Panc1 (cell line): ENCODE results near the gene TSKU. TPM values are rescaled to one million over a fixed set of nuclear protein-coding genes. Genes with fewer than 3 reads are reported as not detected.

Source experiments
- ATAC-seq: fragments of 200-7000 bp; cut with Tn5 transposase; 2 replicates; pipeline ENCODE4 v1.9.1; 2020; ENCODE audit warnings: mild to moderate bottlenecking, moderate library complexity
- BruUV-seq: library from RNA; stranded (reverse); fragments of 400-500 nt; replicated peaks from 2 replicates; lab custom pipeline; 2021; lab: Mats Ljungman, UMichigan
- CTCF ChIA-PET: fragments of 300-600 bp; sonication (Branson Sonifier 250); formaldehyde crosslinking; loops from one replicate; lab custom pipeline; 2022; ENCODE audit warnings: antibody characterized with exemption; lab: Charles Lee
- POLR2A ChIA-PET: fragments of 300-600 bp; sonication (Branson Sonifier 250); formaldehyde crosslinking; loops from one replicate; lab custom pipeline; 2022; ENCODE audit warnings: antibody characterized with exemption; lab: Charles Lee
- DNase-seq: peaks from one replicate; pipeline ENCODE4 v3.0.0-alpha.2; 2010; ENCODE audit warnings: low read depth, low spot score
- H3K27ac ChIP-seq: 2 replicates; pipeline ENCODE4 v1.5.1; 2011; ENCODE audit warnings: mild to moderate bottlenecking, low read length, inconsistent platforms
- H3K27me3 ChIP-seq: fragments of 200-500 bp; sonication (Bioruptor generic); 2 replicates; pipeline ENCODE4 v1.6.0; 2014; ENCODE audit warnings: low read length, inconsistent platforms; ENCODE audit not compliant: control insufficient read depth, insufficient read depth
- H3K36me3 ChIP-seq: fragments of 200-500 bp; sonication (Bioruptor generic); 2 replicates; pipeline ENCODE4 v1.5.1; 2014; ENCODE audit warnings: inconsistent platforms, mild to moderate bottlenecking, low read length, moderate library complexity; ENCODE audit not compliant: control insufficient read depth, insufficient read depth
- H3K4me1 ChIP-seq: 2 replicates; pipeline ENCODE4 v1.5.1; 2011; ENCODE audit warnings: inconsistent platforms, mild to moderate bottlenecking, low read length, moderate library complexity; ENCODE audit not compliant: control insufficient read depth, insufficient read depth
- H3K4me3 ChIP-seq, 2 experiments: 2 replicates each; pipeline ENCODE4 v1.5.1; 2011 to 2012; ENCODE audit warnings: low read depth in 2 of 2, low read length in 2 of 2, mild to moderate bottlenecking in 2 of 2, inconsistent platforms in 1 of 2, moderate library complexity in 1 of 2
- H3K9me3 ChIP-seq: fragments of 200-500 bp; sonication (Bioruptor generic); 2 replicates; pipeline ENCODE4 v1.5.1; 2014; ENCODE audit warnings: low read depth, mild to moderate bottlenecking, inconsistent platforms, low read length, moderate library complexity; ENCODE audit not compliant: control insufficient read depth, insufficient read depth
- POLR2AphosphoS5 ChIP-seq: IDR thresholded peaks from 2 replicates; pipeline ENCODE4 v1.6.1; 2012; ENCODE audit warnings: mild to moderate bottlenecking, low read depth, low read length, moderate library complexity
- SIN3A ChIP-seq: IDR thresholded peaks from 2 replicates; pipeline ENCODE4 v1.6.1; 2012; ENCODE audit warnings: low read depth, mild to moderate bottlenecking, low read length, moderate library complexity, borderline replicate concordance; ENCODE audit not compliant: insufficient read depth
- TCF7L2 ChIP-seq: IDR thresholded peaks from 2 replicates; pipeline ENCODE4 v1.6.1; 2011; ENCODE audit warnings: mild to moderate bottlenecking, low read depth, low read length, inconsistent platforms
- in situ Hi-C: cut with HindIII; loops from 2 replicates; pipeline ENCODE4 v1.10.0; 2016; ENCODE audit warnings: low sequenced_read_pairs, low pct_unique_long_range_greater_than_20kb
- intact Hi-C: fragments of 100-400 bp; cut with micrococcal nuclease; formaldehyde crosslinking; loops from one replicate; pipeline ENCODE4 v1.10.0; 2022; ENCODE audit not compliant: unreplicated experiment
- total RNA-seq: library from RNA; stranded (reverse); gene quantifications from one replicate; pipeline ENCODE4 v1.2.1, GENCODE V29; 2021; ENCODE audit not compliant: unreplicated experiment
- TF ChIP-seq, protein P1 (sequence below), 2 experiments: IDR thresholded peaks; 2 replicates each; pipeline ENCODE4 v1.6.1; 2011 to 2012; ENCODE audit warnings: low read depth in 2 of 2, control low read depth in 1 of 2, low read length in 1 of 2, mild to moderate bottlenecking in 1 of 2, moderate library complexity in 1 of 2; ENCODE audit not compliant: insufficient read depth in 1 of 2
- TF ChIP-seq, protein P2 (sequence below): fragments of 450-650 bp; IDR thresholded peaks from 2 replicates; pipeline ENCODE4 v1.5.1; 2017; ENCODE audit warnings: mild to moderate bottlenecking

Gene TSKU
- total RNA-seq, 1 experiment from 2014 or later = 31.4 TPM

DNA sequence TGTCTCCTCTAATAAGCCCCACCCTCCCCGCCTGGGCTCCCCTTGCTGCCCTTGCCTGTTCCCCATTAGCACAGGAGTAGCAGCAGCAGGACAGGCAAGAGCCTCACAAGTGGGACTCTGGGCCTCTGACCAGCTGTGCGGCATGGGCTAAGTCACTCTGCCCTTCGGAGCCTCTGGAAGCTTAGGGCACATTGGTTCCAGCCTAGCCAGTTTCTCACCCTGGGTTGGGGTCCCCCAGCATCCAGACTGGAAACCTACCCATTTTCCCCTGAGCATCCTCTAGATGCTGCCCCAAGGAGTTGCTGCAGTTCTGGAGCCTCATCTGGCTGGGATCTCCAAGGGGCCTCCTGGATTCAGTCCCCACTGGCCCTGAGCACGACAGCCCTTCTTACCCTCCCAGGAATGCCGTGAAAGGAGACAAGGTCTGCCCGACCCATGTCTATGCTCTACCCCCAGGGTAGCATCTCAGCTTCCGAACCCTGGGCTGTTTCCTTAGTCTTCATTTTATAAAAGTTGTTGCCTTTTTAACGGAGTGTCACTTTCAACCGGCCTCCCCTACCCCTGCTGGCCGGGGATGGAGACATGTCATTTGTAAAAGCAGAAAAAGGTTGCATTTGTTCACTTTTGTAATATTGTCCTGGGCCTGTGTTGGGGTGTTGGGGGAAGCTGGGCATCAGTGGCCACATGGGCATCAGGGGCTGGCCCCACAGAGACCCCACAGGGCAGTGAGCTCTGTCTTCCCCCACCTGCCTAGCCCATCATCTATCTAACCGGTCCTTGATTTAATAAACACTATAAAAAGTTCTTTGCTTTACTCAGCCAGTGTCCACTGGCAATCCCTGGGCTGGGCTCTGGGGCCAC is 14.4 kb downstream of the TSKU start:
- Histone ChIP-seq H3K27ac (no peak overlapping the region), H3K27me3 (no peaks in the 10 kb centered on the region), H3K4me1 (peaks cover 6% of the 10 kb centered on the region), H3K36me3 (no peaks in the 10 kb centered on the region; the same call in 1 of the 2 replicates), H3K4me3 (no peak overlapping the region), H3K9me3 (no peaks in the 10 kb centered on the region)
- no peak for DNase-seq
- POLR2A ChIA-PET = no interaction called here
- intact Hi-C loops = loop anchor here (1.0 kb wide), 1 partner anchor 63 kb away; no protein-coding TSS in a partner anchor
- TF ChIP-seq, protein P1, sequence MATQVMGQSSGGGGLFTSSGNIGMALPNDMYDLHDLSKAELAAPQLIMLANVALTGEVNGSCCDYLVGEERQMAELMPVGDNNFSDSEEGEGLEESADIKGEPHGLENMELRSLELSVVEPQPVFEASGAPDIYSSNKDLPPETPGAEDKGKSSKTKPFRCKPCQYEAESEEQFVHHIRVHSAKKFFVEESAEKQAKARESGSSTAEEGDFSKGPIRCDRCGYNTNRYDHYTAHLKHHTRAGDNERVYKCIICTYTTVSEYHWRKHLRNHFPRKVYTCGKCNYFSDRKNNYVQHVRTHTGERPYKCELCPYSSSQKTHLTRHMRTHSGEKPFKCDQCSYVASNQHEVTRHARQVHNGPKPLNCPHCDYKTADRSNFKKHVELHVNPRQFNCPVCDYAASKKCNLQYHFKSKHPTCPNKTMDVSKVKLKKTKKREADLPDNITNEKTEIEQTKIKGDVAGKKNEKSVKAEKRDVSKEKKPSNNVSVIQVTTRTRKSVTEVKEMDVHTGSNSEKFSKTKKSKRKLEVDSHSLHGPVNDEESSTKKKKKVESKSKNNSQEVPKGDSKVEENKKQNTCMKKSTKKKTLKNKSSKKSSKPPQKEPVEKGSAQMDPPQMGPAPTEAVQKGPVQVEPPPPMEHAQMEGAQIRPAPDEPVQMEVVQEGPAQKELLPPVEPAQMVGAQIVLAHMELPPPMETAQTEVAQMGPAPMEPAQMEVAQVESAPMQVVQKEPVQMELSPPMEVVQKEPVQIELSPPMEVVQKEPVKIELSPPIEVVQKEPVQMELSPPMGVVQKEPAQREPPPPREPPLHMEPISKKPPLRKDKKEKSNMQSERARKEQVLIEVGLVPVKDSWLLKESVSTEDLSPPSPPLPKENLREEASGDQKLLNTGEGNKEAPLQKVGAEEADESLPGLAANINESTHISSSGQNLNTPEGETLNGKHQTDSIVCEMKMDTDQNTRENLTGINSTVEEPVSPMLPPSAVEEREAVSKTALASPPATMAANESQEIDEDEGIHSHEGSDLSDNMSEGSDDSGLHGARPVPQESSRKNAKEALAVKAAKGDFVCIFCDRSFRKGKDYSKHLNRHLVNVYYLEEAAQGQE (IDR thresholded peaks at IDR 0.05; ENCODE audit: insufficient read depth in 1 of 2, low read depth in 2 of 2, low read length in 1 of 2) = no peak
- TF ChIP-seq, protein P2, sequence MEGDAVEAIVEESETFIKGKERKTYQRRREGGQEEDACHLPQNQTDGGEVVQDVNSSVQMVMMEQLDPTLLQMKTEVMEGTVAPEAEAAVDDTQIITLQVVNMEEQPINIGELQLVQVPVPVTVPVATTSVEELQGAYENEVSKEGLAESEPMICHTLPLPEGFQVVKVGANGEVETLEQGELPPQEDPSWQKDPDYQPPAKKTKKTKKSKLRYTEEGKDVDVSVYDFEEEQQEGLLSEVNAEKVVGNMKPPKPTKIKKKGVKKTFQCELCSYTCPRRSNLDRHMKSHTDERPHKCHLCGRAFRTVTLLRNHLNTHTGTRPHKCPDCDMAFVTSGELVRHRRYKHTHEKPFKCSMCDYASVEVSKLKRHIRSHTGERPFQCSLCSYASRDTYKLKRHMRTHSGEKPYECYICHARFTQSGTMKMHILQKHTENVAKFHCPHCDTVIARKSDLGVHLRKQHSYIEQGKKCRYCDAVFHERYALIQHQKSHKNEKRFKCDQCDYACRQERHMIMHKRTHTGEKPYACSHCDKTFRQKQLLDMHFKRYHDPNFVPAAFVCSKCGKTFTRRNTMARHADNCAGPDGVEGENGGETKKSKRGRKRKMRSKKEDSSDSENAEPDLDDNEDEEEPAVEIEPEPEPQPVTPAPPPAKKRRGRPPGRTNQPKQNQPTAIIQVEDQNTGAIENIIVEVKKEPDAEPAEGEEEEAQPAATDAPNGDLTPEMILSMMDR = no peak
- TF ChIP-seq POLR2AphosphoS5 (no peak), TCF7L2 (no peak), SIN3A (no peak)
- in situ Hi-C loops = no loop called here
- CTCF ChIA-PET = interaction anchor here (0.6 to 3.7 kb wide), 6 partner anchors 16 to 250 kb away, joined by 3 to 43 read pairs (median 6); no protein-coding TSS in a partner anchor
- no TSS peak for BruUV-seq
- no peak for ATAC-seq

DNA sequence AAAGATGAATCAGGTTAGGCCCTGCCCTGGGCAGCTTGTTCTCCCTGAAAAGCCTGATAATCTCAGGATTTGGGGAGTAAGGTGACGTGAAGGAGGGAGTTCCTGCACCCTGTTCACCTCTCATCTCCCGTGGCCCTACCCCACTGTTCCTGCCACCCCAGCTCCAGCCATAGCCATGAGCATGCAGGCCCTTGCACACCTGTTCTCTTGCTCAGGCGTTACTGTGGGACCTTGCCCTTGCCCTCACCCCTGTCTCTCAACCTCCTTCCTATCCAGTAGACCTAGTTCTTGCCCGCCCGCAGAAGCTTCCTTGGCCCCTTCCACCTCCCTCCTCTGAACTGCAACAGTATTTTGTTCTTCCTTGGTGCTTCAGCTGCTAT is 15.0 kb downstream of the TSKU start:
- no TSS peak for BruUV-seq
- intact Hi-C loops = loop anchor here (1.0 kb wide), 1 partner anchor 64 kb away; no protein-coding TSS in a partner anchor
- TF ChIP-seq, protein P1 (IDR thresholded peaks at IDR 0.05; ENCODE audit: insufficient read depth in 1 of 2, low read depth in 2 of 2, low read length in 1 of 2) = no peak
- no peak for TF ChIP-seq POLR2AphosphoS5
- no peak for TF ChIP-seq SIN3A
- TF ChIP-seq TCF7L2 = no peak
- TF ChIP-seq, protein P2 = no peak
- no peaks in the 10 kb centered on the region; the same call in 1 of the 2 replicates for H3K36me3 ChIP-seq
- H3K27me3 ChIP-seq = no peaks in the 10 kb centered on the region
- POLR2A ChIA-PET = no interaction called here
- CTCF ChIA-PET = interaction anchor here (0.5 to 3.7 kb wide), 7 partner anchors 16 to 249 kb away, joined by 3 to 43 read pairs (median 4); no protein-coding TSS in a partner anchor
- ATAC-seq (no peak), DNase-seq (no peak)
- no peak overlapping the region for H3K27ac ChIP-seq
- in situ Hi-C loops = no loop called here
- H3K4me1 ChIP-seq = peaks cover 6% of the 10 kb centered on the region
- no peak overlapping the region for H3K4me3 ChIP-seq
- H3K9me3 ChIP-seq = no peaks in the 10 kb centered on the region
